ENCODE measurements around the gene CCDC51.
"Not testable (repeated sequence)": the region's sequence is repeated elsewhere in the genome, so short reads cannot be mapped to it uniquely, and the experiment has no call there.

The CCDC51 gene

GRCh38 chr3:48465531-48466378 lies 25.8 kb upstream of the CCDC51 start:
- DNase-seq: peak; percentile 54 to 89 (median 68)

- no peak for DNase-seq
Measured at GRCh38 chr3:48465237-48465530, 25.3 kb upstream of the CCDC51 start.

GRCh38 chr3:48464713-48465221 lies 24.8 kb upstream of the CCDC51 start:
- DNase-seq: no peak

GRCh38 chr3:48463703-48464102 lies 23.8 kb upstream of the CCDC51 start:
- DNase-seq: no peak

- DNase-seq: not testable (repeated sequence)
Measured at GRCh38 chr3:48461767-48462166, 21.8 kb upstream of the CCDC51 start.

GRCh38 chr3:48460517-48460902 lies 20.6 kb upstream of the CCDC51 start:
- DNase-seq: no peak

GRCh38 chr3:48459773-48460516 lies 20.0 kb upstream of the CCDC51 start:
- DNase-seq: no peak

GRCh38 chr3:48459331-48459730 lies 19.4 kb upstream of the CCDC51 start:
- DNase-seq: no peak

- no peak for DNase-seq
Measured at GRCh38 chr3:48456456-48456855, 16.5 kb upstream of the CCDC51 start.

GRCh38 chr3:48451270-48451669 lies 11.4 kb upstream of the CCDC51 start:
- no peak for DNase-seq

GRCh38 chr3:48446425-48447193 lies 6.7 kb upstream of the CCDC51 start, which contains the start of gene ATRIP:
Gene ATRIP, plus strand, starts transcription at chr3:48446737. Its CDS starts 109 bp downstream, at chr3:48446846.
- peak; percentile 79 to 85 (median 81) for DNase-seq

GRCh38 chr3:48446043-48446424 lies 6.1 kb upstream of the CCDC51 start:
- DNase-seq: no peak

GRCh38 chr3:48445277-48445882 lies 5.5 kb upstream of the CCDC51 start:
- DNase-seq: no peak

- no peak for DNase-seq
Measured at GRCh38 chr3:48441940-48442339, 2.0 kb upstream of the CCDC51 start.

GRCh38 chr3:48440590-48440958 lies 655 bp upstream of the CCDC51 start:
- DNase-seq: peak in 1 of 5 donors; percentile 17

- DNase-seq: no peak
Measured at GRCh38 chr3:48437812-48438211, 2.1 kb downstream of the CCDC51 start.

- DNase-seq: no peak
Measured at GRCh38 chr3:48436855-48437254, 3.1 kb downstream of the CCDC51 start.

- no peak for DNase-seq
Measured at GRCh38 chr3:48436477-48436787, 3.5 kb downstream of the CCDC51 start.

GRCh38 chr3:48435774-48436476 lies 4.0 kb downstream of the CCDC51 start:
- peak; percentile 73 to 82 (median 78) for DNase-seq

- no peak for DNase-seq
Measured at GRCh38 chr3:48435223-48435595, 4.7 kb downstream of the CCDC51 start.

- DNase-seq: no peak
Measured at GRCh38 chr3:48434591-48435222, 5.2 kb downstream of the CCDC51 start.
